WERI-Rb-1 (cell line): ENCODE data around the gene ATXN7.

Source experiments
- DNase-seq: peaks from one replicate; pipeline ENCODE4 v3.0.0-alpha.2; 2020
- H3K27ac ChIP-seq: fragments of 250-450 bp; sonication (Bioruptor Pico); 2 replicates; pipeline ENCODE4 v1.5.1; 2020; ENCODE audit warnings: mild to moderate bottlenecking, moderate library complexity
- H3K27me3 ChIP-seq: fragments of 250-450 bp; sonication (Bioruptor Pico); 2 replicates; pipeline ENCODE4 v1.5.1; 2021; ENCODE audit warnings: mild to moderate bottlenecking, low read depth, moderate library complexity; ENCODE audit not compliant: insufficient read depth, severe bottlenecking
- H3K36me3 ChIP-seq: fragments of 250-450 bp; sonication (Bioruptor Pico); 2 replicates; pipeline ENCODE4 v1.5.1; 2020; ENCODE audit warnings: mild to moderate bottlenecking, moderate library complexity
- H3K4me3 ChIP-seq: 2 replicates; pipeline ENCODE4 v1.5.1; 2011; ENCODE audit warnings: low read depth, mild to moderate bottlenecking, control low read depth, low read length
- H3K9me3 ChIP-seq: fragments of 250-450 bp; sonication (Bioruptor Pico); 2 replicates; pipeline ENCODE4 v1.5.1; 2021; ENCODE audit warnings: mild to moderate bottlenecking, moderate library complexity; ENCODE audit not compliant: severe bottlenecking
- CTCF ChIP-seq: IDR thresholded peaks from 2 replicates; pipeline ENCODE4 v1.5.1; 2011; ENCODE audit warnings: low read depth, mild to moderate bottlenecking, control low read depth, inconsistent platforms, low read length

ATXN7 gene

GRCh38 chr3:63847718-63848450 is 15.8 kb upstream of the ATXN7 start:
- H3K27ac ChIP-seq, result no peak overlapping the region
- TF ChIP-seq CTCF, result no peak

GRCh38 chr3:63849175-63849574 is 14.5 kb upstream of the ATXN7 start:
- H3K27ac ChIP-seq, result no peak overlapping the region
- no peak for TF ChIP-seq CTCF

More at GRCh38 chr3:63847718-63848450, 15.8 kb upstream of the ATXN7 start:
- Histone ChIP-seq H3K36me3 (no peaks in the 10 kb centered on the region), H3K4me3 (no peak overlapping the region), H3K27me3 (no peaks in the 10 kb centered on the region), H3K9me3 (no peaks in the 10 kb centered on the region)
- no peak for DNase-seq

GRCh38 chr3:63851287-63851686 is 12.4 kb upstream of the ATXN7 start:
- Histone ChIP-seq H3K27me3 (no peaks in the 10 kb centered on the region), H3K36me3 (no peaks in the 10 kb centered on the region; the same call in 1 of the 2 replicates), H3K9me3 (no peaks in the 10 kb centered on the region), H3K27ac (no peak overlapping the region), H3K4me3 (no peak overlapping the region)
- no peak for DNase-seq
- TF ChIP-seq CTCF, result no peak

More at GRCh38 chr3:63849175-63849574, 14.5 kb upstream of the ATXN7 start:
- DNase-seq, result no peak
- Histone ChIP-seq H3K36me3 (no peaks in the 10 kb centered on the region; the same call in 1 of the 2 replicates), H3K9me3 (no peaks in the 10 kb centered on the region), H3K27me3 (no peaks in the 10 kb centered on the region), H3K4me3 (no peak overlapping the region)

GRCh38 chr3:63853106-63853505 is 10.6 kb upstream of the ATXN7 start:
- Histone ChIP-seq H3K36me3 (no peaks in the 10 kb centered on the region; the same call in 1 of the 2 replicates), H3K4me3 (no peak overlapping the region), H3K9me3 (no peaks in the 10 kb centered on the region), H3K27ac (no peak overlapping the region), H3K27me3 (no peaks in the 10 kb centered on the region)
- no peak for DNase-seq
- TF ChIP-seq CTCF, result no peak

GRCh38 chr3:63855333-63855940 is 8.2 kb upstream of the ATXN7 start:
- Histone ChIP-seq H3K9me3 (no peaks in the 10 kb centered on the region), H3K36me3 (no peaks in the 10 kb centered on the region; the same call in 1 of the 2 replicates), H3K27ac (no peak overlapping the region), H3K4me3 (no peak overlapping the region), H3K27me3 (no peaks in the 10 kb centered on the region)
- no peak for DNase-seq
- no peak for TF ChIP-seq CTCF
